Kidney (tissue), 14 donors: ENCODE results near the gene LDLRAD4. TPM values are rescaled to one million over a fixed set of nuclear protein-coding genes. Genes with fewer than 3 reads are reported as not detected.

ENCODE experiments used
- DNase-seq, 5 donors: peaks; one replicate each; pipeline ENCODE4 v3.0.0-alpha.2; 2013 to 2020
- FAIRE-seq: peaks from 2 replicates; lab custom pipeline; 2012; peaks lifted over from hg19 to GRCh38; lab: Jason Lieb, UNC
- H3K27ac ChIP-seq, 2 donors: one replicate each; pipeline ENCODE4 v1.7.0; 2013; ENCODE audit warnings: low read depth in 2 of 2, low read length in 2 of 2, inconsistent platforms in 1 of 2
- H3K27me3 ChIP-seq: one replicate; pipeline ENCODE4 v1.7.1; 2013; ENCODE audit warnings: low read length, inconsistent platforms; ENCODE audit not compliant: control insufficient read depth, insufficient read depth
- H3K36me3 ChIP-seq, 3 donors: one replicate each; pipeline versions ENCODE4 v1.7.0 to v1.7.1; 2013; ENCODE audit warnings: low read length in 3 of 3, control low read depth in 1 of 3, inconsistent platforms in 1 of 3; ENCODE audit not compliant: insufficient read depth in 3 of 3, control insufficient read depth in 2 of 3
- H3K4me1 ChIP-seq, 3 donors: one replicate each; pipeline versions ENCODE4 v1.7.0 to v1.7.1; 2013; ENCODE audit warnings: low read length in 3 of 3, inconsistent platforms in 1 of 3, low read depth in 1 of 3; ENCODE audit not compliant: control insufficient read depth in 2 of 3, insufficient read depth in 2 of 3
- H3K4me3 ChIP-seq, 3 donors: one replicate each; pipeline versions ENCODE4 v1.7.0 to v1.8.1; 2013; ENCODE audit warnings: low read length in 3 of 3, control low read depth in 1 of 3, inconsistent platforms in 1 of 3
- H3K9ac ChIP-seq, 3 donors: one replicate each; pipeline versions ENCODE4 v1.7.0 to v1.7.1; 2013; ENCODE audit warnings: low read length in 3 of 3, control low read depth in 1 of 3, inconsistent platforms in 1 of 3
- H3K9me3 ChIP-seq, 3 donors: one replicate each; pipeline versions ENCODE4 v1.7.0 to v1.7.1; 2013; ENCODE audit warnings: low read length in 3 of 3, control low read depth in 1 of 3, inconsistent platforms in 1 of 3; ENCODE audit not compliant: control insufficient read depth in 2 of 3, insufficient read depth in 1 of 3
- CTCF ChIP-seq: IDR thresholded peaks from 3 replicates; pipeline ENCODE4 v1.5.1; 2012; ENCODE audit warnings: mild to moderate bottlenecking, moderate library complexity, borderline replicate concordance; ENCODE audit not compliant: insufficient read depth; ENCODE audit errors: extremely low read depth
- intact Hi-C: fragments of 100-400 bp; cut with DNase I; formaldehyde crosslinking; loops from one replicate; pipeline ENCODE4 v1.11.1; 2022
- polyA plus RNA-seq: library from polyadenylated mRNA; stranded (reverse); fragments of 350-450 nt; fragmentation: Illumina TruSeq; extraction: RNeasy Lipid Tissue Mini Kit (QIAGEN cat#74804); gene quantifications from one replicate; pipeline ENCODE4 v1.2.3, GENCODE V29; 2014; ENCODE audit warnings: low read depth, low replicate concordance; ENCODE audit not compliant: insufficient read depth
- total RNA-seq: library from RNA; stranded (reverse); fragmentation: NEBNext Ultra II Directional; extraction: Animal tissue kit (Norgen Biotek cat#: 25700); gene quantifications from one replicate; pipeline ENCODE4 v1.2.1, GENCODE V29; 2021
- donor health status: control.
- donor health status: control.
- donor health status: control.
- donor health status: control.
- donor health status: control.
- donor health status: DM: yes; HTN: yes; CAD: no.
- donor health status: Normal renal cell carcinoma (clear cell type).

The LDLRAD4 gene
- total and polyA plus RNA-seq, 2 donors from 2014 or later = 2.3 to 42.3 TPM

- FAIRE-seq (no peak), DNase-seq (no peak)
- H3K27ac ChIP-seq = no peak overlapping the region
- intact Hi-C loops = no loop called here
- H3K9me3 ChIP-seq = no peaks in the 10 kb centered on the region
- H3K9ac ChIP-seq = no peak overlapping the region
- H3K27me3 ChIP-seq = no peaks in the 10 kb centered on the region
- no peak overlapping the region for H3K4me3 ChIP-seq
- peaks cover 0 to 5% (median 0%) of the 10 kb centered on the region in 3 donors for H3K4me1 ChIP-seq
- TF ChIP-seq CTCF = no peak
- H3K36me3 ChIP-seq = no peaks in the 10 kb centered on the region
Measured at GRCh38 chr18:13550418-13551304, 332.1 kb downstream of the LDLRAD4 start.

DNA sequence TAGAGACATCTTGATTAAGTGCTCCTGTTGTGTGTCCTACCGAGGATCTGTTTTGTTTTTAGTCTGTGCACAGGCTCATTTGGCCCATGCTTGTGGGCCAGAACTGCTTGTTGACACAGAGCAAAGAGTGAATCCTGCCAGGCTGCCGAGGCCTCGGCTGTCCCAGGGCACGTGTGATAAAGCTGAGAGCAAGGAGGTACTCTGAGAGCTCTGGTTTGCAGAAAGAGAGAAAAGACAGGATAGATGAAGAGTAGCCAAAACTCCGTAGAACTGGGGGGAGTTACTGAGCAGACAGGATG, 332.7 kb downstream of the LDLRAD4 start:
- FAIRE-seq (no peak), DNase-seq (no peak)
- Histone ChIP-seq H3K4me1 (peaks cover 0 to 5% (median 0%) of the 10 kb centered on the region in 3 donors), H3K27me3 (no peaks in the 10 kb centered on the region), H3K27ac (no peak overlapping the region), H3K9me3 (no peaks in the 10 kb centered on the region), H3K9ac (no peak overlapping the region), H3K36me3 (no peaks in the 10 kb centered on the region), H3K4me3 (no peak overlapping the region)
- no peak for TF ChIP-seq CTCF
- intact Hi-C loops = no loop called here

DNA sequence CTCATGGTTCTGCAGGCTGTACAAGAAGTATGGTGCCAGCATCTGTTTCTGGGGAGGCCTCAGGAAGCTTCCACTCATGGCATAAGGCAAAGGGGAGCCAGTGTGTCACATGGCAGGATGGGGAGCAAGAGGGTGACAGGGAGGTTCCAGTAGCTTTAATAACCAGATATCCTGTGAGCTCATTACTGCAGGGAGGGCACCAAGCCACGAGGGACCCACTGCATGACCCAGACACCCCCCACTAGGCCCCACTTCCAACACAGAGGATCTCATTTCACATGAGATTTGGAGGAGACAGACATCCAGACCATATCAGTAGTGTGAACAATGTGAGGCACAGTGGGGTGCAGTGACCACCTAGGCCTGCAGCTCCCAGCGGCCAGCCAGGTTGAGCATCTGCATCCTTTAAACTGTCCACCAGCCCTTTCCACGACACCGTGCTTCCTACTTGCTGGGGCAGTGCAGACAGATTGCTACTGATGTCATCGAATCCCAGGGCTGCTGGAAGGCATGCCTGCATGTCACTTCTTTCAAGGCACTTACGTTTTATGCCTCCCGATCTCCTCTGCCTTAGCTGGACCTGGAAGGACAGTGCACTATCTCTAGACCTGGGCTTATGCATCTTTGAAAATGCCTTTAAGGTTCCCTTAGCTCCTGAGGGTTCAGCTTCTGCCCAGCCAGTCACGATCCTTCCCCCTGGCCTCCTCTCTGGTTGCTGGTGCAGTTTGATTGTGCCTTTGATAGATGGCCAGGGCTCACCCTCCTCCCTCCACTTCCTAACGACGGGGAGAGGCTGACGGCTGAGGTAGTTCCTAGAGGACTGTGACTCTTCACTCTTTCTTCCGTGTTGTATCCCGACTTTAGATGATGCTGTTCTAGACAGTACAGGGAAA, 333.5 kb downstream of the LDLRAD4 start:
- no peak overlapping the region for H3K4me3 ChIP-seq
- no peaks in the 10 kb centered on the region for H3K27me3 ChIP-seq
- FAIRE-seq = no peak
- DNase-seq = peak in 3 of 5 donors; percentile 63 to 76 (median 74)
- no peak overlapping the region for H3K9ac ChIP-seq
- no peaks in the 10 kb centered on the region for H3K36me3 ChIP-seq
- TF ChIP-seq CTCF = no peak
- no peak overlapping the region for H3K27ac ChIP-seq
- H3K9me3 ChIP-seq = no peaks in the 10 kb centered on the region
- peaks cover 0 to 5% (median 0%) of the 10 kb centered on the region in 3 donors for H3K4me1 ChIP-seq
- intact Hi-C loops = no loop called here
